Transverse colon (tissue), 4 donors: ENCODE results near the gene C8A.

Experiments used
- CTCF ChIP-seq, 5 experiments: fragments of 200-600 bp in 3 of 5; fragments of 450-650 bp in 2 of 5; sonication (generic) in 3 of 5; IDR thresholded peaks; 1 replicate in 2 of 5; 2 replicates in 3 of 5; pipeline ENCODE4 v1.5.1; 2016 to 2017; ENCODE audit warnings: antibody characterized with exemption in 5 of 5, inconsistent platforms in 3 of 5, mild to moderate bottlenecking in 2 of 5, moderate library complexity in 1 of 5
- POLR2A ChIP-seq: fragments of 450-650 bp; IDR thresholded peaks from one replicate; pipeline ENCODE4 v1.6.1; 2016; ENCODE audit warnings: antibody characterized with exemption, mild to moderate bottlenecking, moderate library complexity
- POLR2AphosphoS5 ChIP-seq, 3 donors: sonication (generic); formaldehyde crosslinking; IDR thresholded peaks; one replicate each; pipeline ENCODE4 v1.6.1; 2016; ENCODE audit warnings: antibody characterized with exemption in 3 of 3

GRCh38 chr1:56929492-56929891 lies 74.9 kb downstream of the C8A start:
- no peak for TF ChIP-seq CTCF (IDR thresholded peaks at IDR 0.05)
- TF ChIP-seq POLR2A: no peak
- TF ChIP-seq POLR2AphosphoS5 (IDR thresholded peaks at IDR 0.05): no peak
